AG04449 (cell line): ENCODE measurements around the gene TRIM42.

Experiments
- CTCF ChIA-PET: fragments of 350-600 bp; formaldehyde crosslinking; extraction: SDS; loops from one replicate; lab custom pipeline; 2021; ENCODE audit warnings: antibody characterized with exemption; lab: Yijun Ruan, JAX
- POLR2A ChIA-PET: fragments of 400-600, 350-600 bp; formaldehyde crosslinking; extraction: SDS; loops from one replicate; lab custom pipeline; 2020; ENCODE audit warnings: antibody characterized with exemption, inconsistent platforms; lab: Yijun Ruan, JAX
- DNase-seq: peaks from one replicate; pipeline ENCODE4 v3.0.0-alpha.2; 2010; ENCODE audit warnings: low read depth, low spot score
- H3K4me3 ChIP-seq: 2 replicates; pipeline ENCODE4 v1.5.1; 2011; ENCODE audit warnings: low read depth, mild to moderate bottlenecking, control low read depth, low read length
- TF ChIP-seq, protein P1 (sequence below): IDR thresholded peaks from one replicate; pipeline ENCODE4 v1.5.1; 2011; ENCODE audit warnings: mild to moderate bottlenecking, moderate library complexity, low read length, control low read depth, inconsistent platforms; ENCODE audit not compliant: insufficient read depth; ENCODE audit errors: missing control alignments

Gene TRIM42

DNA sequence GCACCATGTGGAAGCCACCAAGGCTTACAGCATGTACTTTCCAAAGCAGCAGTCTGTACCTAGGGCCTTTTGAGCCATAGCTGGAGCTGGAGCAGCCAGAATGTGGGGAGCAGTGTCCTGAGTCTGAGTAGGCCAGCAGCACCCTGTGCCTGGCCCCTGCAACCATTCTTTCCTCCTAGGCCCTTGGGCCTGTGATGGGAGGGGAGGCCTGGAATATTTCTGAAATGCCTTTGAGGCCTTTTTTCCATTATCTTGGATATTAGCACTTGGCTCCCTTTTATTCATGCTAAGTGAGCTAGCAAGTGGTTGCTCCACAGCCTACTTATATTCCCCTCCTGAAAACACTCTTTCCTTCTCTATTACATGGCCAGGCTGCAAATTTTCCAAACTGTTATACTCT lies 28.1 kb downstream of the TRIM42 start:
- TF ChIP-seq, protein P1, sequence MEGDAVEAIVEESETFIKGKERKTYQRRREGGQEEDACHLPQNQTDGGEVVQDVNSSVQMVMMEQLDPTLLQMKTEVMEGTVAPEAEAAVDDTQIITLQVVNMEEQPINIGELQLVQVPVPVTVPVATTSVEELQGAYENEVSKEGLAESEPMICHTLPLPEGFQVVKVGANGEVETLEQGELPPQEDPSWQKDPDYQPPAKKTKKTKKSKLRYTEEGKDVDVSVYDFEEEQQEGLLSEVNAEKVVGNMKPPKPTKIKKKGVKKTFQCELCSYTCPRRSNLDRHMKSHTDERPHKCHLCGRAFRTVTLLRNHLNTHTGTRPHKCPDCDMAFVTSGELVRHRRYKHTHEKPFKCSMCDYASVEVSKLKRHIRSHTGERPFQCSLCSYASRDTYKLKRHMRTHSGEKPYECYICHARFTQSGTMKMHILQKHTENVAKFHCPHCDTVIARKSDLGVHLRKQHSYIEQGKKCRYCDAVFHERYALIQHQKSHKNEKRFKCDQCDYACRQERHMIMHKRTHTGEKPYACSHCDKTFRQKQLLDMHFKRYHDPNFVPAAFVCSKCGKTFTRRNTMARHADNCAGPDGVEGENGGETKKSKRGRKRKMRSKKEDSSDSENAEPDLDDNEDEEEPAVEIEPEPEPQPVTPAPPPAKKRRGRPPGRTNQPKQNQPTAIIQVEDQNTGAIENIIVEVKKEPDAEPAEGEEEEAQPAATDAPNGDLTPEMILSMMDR: no peak
- DNase-seq: no peak
- CTCF ChIA-PET: no interaction called here
- no peak overlapping the region for H3K4me3 ChIP-seq
- POLR2A ChIA-PET: no interaction called here

DNA sequence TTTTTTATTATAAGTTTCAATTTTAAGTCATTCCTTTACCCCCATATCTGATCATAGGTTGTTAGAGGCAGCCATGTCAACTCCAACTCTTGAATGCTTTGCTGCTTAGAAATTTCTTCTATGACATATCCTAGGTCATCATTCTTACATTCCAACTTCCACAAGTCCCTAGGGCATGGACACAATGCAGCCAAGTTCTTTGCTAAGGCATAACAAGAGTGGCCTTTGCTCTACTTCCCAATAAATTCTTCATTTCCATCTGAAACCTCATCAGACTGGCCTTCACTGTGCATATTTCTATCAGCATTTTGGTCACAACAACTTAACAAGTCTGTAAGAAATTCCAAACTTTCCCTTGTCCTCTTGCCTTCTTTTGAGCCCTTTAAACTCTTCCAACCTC lies 28.5 kb downstream of the TRIM42 start:
- TF ChIP-seq, protein P1: no peak
- no peak for DNase-seq
- POLR2A ChIA-PET: no interaction called here
- H3K4me3 ChIP-seq: no peak overlapping the region
- CTCF ChIA-PET: no interaction called here

GRCh38 chr3:140708815-140709214 lies 31.0 kb downstream of the TRIM42 start:
- no peak overlapping the region for H3K4me3 ChIP-seq
- POLR2A ChIA-PET: no interaction called here
- TF ChIP-seq, protein P1: no peak
- CTCF ChIA-PET: no interaction called here
- DNase-seq: no peak

DNA sequence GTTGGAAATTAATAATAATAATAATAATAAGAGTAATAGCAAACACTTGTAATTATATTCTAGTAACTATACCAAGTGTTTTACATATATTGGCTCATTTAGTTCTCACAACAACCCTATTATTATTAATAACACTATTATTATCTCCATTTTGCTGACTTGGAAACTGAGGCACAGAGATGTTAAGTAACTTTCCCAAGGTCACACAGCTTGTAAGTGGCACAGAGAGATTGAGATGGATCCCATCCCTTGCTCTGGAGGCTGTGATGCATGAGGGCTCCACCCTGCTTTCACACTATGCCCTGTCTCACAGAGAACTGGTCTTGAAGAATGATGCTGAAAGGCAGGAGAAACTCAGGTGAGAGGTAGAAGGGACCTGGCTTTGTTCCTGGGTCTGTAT lies 31.9 kb downstream of the TRIM42 start:
- POLR2A ChIA-PET: no interaction called here
- CTCF ChIA-PET: no interaction called here
- TF ChIP-seq, protein P1: no peak
- DNase-seq: no peak
- H3K4me3 ChIP-seq: no peak overlapping the region

DNA sequence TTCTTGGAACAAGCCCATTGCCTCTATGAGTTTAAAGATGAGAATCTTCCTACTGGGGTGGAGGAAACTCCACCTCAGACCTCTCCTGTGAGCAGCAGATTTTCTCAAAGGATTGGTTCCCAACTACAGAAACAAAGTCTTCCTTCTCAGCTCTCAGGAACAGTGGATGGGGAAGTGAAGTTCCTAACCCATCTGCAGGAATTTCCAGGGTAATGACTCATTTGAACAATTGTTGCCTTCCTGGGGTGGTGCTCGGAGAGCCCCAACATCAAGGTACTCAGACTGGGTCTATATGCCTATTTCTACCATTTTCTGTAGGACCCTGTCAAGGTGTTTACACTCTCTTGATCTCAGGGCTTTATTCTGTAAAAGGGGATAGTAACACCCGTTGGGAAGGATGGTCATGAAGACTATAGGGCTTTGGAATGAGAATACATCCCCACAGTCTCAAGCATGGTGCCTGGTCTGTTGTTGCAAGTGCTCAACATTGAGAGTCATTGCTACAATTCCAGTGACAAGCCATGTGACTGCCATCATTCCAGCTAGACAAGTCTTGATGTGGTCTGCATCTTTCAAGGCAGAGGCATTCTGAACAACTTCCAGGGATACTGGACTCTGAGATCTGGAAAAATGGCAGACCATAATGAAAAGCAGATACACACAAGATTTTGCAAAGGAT lies 33.0 kb downstream of the TRIM42 start:
- TF ChIP-seq, protein P1: no peak
- POLR2A ChIA-PET: no interaction called here
- CTCF ChIA-PET: no interaction called here
- no peak overlapping the region for H3K4me3 ChIP-seq
- no peak for DNase-seq

- TF ChIP-seq, protein P1: no peak
- ChIA-PET POLR2A (no interaction called here), CTCF (no interaction called here)
- H3K4me3 ChIP-seq: no peak overlapping the region
- no peak for DNase-seq
These were observed 33.6 kb downstream of the TRIM42 start for GRCh38 chr3:140711390-140712035.
